Activated CD4-positive, alpha-beta T cell treated with anti-CD3 and anti-CD28 coated beads for 48 hours (primary cell): ENCODE measurements around the gene CBY1.

ENCODE experiments used
- DNase-seq: peaks from one replicate; pipeline ENCODE4 v3.0.0-alpha.2; 2020

The CBY1 gene

DNA sequence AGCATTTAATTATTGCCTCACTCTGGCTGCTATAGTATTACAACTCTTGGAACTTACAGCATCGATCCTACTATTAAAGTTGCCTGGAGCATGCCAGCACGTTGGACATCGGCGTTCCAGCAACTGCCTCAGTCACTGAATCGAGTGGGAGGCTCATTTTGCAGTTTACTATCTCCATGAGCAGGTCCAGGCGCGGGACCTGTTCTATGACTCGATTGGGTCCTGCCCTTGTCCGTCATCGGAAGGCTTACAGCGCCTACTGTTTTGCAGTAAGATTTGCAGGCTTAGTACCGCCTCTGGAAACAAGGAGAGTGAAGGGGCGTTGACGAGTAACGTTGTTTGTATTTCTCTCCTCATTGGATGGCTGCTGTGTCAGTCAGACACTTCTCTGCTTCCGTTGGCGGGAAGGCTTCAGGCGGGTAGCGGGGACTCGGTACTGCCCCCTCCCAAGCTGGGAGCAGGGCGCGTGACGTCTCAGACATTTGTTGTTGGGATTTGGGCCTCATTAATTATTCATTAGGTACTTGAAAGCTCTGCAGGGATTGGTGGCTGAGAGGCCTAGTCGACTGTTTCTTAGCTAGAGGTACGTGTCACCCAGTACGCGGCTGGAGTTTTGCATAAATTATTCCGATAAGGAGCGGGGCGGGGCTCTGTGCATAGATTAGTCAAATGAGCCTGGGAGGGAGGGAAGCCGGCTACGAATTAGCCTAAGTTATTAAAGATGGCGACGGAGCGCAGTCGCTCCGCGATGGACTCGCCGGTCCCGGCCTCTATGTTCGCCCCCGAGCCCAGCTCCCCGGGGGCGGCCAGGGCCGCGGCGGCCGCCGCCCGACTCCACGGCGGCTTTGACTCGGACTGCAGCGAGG, 49.0 kb downstream of the CBY1 start, which contains the start of gene GTPBP1:
GTPBP1 (plus strand) TSS at position 710 of the 866 bp plus-strand sequence; CDS start at position 722, 12 bp downstream.
- DNase-seq: peak; percentile 97

DNA sequence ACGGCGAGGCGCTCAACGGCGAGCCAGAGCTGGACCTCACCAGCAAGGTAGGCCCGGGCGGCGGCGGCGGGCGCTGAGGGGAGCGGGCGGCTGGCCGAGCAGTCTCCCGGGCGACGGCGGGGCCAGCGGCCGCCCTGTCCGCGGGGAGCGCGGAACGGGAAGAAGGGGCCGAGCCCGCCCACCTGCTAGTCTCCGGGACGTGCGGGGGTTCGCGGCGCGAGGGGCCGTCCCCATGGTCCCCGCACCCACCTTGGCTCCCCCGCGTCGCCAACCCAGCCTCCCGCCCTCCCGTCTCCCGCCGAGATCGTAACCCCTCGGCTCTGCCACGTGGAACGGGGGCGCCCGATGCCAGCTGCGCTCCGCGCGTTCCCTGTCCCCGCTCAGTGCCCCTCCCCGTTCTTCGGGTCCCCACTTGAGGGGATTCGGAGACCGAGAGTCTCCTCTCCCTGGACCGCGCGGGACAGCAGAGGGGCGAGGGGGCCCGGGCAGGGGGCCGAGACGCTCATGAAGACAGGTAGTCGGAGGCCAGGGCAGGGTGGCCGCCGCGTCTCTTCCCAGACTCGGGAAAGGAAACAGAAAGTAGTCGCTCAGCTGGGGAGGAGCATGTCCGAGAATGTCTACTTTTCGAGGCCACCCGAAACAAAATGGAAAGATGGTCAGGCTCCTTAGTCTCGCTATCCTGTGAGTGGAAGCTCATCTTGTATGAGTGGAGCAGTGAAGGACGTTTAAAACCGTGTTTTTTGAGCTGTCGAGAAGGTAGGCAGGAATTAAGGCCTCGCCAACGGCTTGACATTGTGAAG, 49.9 kb downstream of the CBY1 start:
- peak; percentile 48 for DNase-seq

- DNase-seq: no peak
Observed at GRCh38 chr22:38706901-38707195, 50.4 kb downstream of the CBY1 start.

- DNase-seq: no peak
Observed at GRCh38 chr22:38707346-38707745, 50.9 kb downstream of the CBY1 start.

DNA sequence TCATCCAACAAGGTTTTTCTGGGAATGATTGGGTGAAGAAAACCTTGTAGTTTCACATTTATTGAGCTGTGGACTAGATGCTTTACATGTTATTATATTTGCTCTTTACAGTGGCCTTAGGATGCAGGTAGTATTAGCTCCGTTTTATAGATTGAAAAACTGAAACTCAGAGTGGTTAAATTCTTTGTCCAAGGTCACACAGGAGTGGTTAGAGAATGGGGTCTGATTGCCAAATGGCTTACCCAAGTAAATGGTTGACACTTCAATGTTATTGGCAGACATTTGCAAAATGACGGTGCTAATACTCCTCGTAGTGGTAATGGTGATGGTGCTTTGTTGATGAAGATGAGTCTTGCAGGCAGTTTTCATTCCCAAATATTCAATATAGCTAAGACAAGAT, 51.5 kb downstream of the CBY1 start:
- no peak for DNase-seq

DNA sequence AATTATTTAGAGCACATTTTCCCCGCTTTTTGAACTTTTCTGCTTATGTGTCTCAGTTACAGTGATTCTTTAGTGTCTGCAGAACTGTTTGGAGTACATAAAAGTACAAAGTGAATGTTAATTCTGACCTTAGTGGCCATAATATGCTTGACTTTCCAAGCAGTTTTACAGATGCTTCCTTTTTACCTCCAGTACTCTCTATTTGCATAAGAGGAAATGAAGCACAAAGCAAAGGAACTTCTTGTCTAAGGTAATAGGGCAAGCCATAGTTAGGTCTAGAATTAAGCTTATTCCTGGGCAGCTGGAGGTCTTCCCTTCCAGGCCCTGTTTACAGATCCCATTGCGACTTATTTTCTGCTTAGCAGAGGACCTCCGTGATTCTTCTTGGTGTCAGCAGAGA, 52.9 kb downstream of the CBY1 start:
- no peak for DNase-seq

DNA sequence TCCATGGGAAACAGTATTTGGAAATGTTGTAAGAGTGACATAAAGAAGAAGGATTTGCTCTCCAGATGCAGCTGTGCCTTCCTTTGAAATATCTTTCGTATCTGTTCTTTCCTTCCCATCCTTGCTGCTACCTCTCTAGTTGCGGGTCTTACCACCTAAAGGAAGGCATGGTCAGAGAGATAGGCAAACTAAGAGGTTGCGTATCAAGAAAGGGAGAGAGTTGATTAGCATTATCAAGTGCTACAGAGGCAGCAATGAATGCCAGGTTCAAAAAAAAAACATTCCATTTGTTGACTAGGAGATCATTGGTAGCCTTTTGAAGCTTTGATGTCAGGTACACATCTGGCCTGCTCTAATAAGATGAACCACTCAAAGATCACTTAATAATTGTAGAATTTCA, 53.9 kb downstream of the CBY1 start:
- DNase-seq: no peak

DNA sequence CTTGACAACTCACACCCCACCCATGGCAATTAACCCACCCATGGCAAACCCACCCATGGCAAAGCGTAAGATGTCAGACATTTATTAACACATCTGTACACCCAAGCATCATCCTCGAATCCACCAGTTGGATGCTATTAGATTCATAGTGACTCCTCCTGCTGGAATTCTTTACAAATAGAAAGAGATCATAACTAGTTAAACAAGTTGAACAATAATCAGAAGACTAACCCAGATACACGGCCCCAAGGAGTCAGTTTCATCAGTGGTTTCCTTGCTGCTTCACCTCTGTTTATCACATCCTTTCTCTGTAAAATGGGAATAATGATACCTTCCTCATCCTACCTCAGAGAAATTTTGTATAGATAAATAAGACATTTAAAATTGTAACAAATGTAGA, 54.4 kb downstream of the CBY1 start:
- no peak for DNase-seq

- no peak for DNase-seq
Observed at GRCh38 chr22:38712486-38713207, 56.2 kb downstream of the CBY1 start.

DNA sequence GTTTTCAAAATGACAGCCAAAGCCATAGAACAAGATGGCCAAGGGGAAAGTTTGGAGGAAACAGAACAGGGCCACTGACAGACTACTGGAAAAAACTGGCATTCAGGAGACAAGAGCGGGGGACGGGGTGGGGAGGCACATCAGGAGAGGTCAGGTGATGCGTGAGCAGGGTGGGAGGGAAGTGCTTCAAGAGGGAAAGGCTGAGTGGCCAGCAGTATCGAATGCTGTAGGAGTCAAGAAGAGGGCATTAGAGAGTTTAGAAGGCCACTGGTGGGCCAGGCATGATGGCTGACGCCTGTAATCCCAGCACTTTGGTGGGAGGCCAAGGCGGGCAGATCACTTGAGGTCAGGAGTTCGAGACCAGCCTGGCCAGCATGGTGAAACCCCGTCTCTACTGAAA, 57.5 kb downstream of the CBY1 start:
- DNase-seq: no peak

GRCh38 chr22:38715176-38715764, 58.8 kb downstream of the CBY1 start:
- DNase-seq: no peak

- DNase-seq: no peak
Observed at GRCh38 chr22:38715852-38716251, 59.4 kb downstream of the CBY1 start.

DNA sequence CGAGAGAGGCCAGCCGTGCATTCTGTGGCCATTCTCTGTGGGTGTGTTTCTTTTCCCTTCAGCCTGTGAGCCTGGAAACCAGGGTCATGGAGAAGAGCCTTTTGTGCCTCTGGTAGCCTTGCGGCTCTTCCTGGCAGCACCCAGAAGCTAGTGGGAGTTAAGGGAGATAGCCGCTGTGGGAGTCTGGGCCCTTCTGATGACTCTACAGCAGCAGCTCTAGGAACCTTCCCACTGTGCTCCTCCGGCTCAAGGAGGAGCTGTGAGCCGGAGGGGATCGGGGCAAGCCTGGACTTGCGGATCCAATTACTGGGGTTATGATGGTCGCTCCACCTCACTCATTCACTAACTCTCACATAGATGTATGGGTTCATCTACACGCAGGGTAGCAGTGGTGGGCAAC, 59.8 kb downstream of the CBY1 start:
- DNase-seq: no peak

GRCh38 chr22:38716826-38717225, 60.4 kb downstream of the CBY1 start:
- no peak for DNase-seq

- DNase-seq: no peak
Observed at GRCh38 chr22:38717244-38717643, 60.8 kb downstream of the CBY1 start.

DNA sequence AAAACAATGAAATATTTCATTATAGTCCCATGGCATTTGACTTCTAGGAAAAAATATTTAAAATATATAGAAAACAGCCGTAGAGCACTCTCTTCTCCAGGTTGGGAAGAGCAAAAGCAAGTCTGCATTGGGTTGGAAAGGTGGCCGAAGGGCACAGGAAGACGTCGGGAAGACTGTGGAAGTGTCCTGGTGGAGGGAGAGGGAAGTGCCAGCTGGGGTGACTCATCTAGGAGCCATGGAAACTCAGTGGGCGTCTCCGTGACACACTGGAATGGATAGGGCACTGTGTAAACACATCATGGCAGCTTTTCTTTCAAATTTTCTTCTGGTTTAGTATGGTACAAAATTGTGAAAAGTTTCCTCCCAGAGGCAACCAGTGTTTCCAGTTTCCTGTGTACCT, 62.0 kb downstream of the CBY1 start:
- no peak for DNase-seq

GRCh38 chr22:38719196-38719595, 62.8 kb downstream of the CBY1 start:
- DNase-seq: no peak

DNA sequence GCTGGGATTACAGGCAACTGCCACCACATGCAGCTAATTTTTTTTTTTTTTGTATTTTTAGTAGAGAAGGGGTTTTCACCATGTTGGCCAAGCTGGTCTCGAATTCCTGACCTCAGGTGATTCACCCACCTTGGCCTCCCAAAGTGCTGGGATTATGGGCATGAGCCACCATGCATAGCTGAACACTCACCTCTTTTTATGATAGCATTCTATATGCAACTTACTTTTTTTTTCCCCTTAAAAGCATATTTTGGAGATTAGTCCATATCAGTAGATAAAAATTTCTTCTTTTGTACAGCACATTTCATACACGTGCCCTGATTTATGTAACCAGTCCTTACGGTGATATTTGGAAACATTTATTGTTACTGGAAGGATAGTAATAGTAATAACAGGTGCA, 63.9 kb downstream of the CBY1 start:
- no peak for DNase-seq

DNA sequence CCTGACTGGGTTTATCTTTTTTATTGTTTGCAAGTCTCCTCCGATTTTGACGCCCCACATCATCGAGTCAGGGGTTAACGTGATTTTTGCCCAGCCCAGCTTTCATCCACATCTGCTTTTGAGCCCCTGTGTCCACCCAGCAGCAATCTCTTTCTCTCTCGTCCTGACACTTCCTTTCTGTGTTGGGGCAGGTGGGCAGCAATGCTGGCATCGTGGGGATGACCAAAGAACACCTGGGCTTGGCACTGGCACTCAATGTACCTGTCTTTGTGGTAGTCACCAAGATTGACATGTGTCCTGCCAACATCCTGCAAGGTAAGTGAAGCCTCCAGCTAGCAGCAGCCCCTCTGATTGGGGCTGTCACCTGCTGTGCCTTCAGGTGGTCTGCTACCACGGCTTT, 65.1 kb downstream of the CBY1 start:
- no peak for DNase-seq
